ENCODE data around the gene CKM. TPM values are rescaled to one million over a fixed set of nuclear protein-coding genes. Genes with fewer than 3 reads are reported as not detected.
A peak's percentile ranks its signal among the peaks of the same experiment; 100 is the strongest.

CKM gene
- polyA plus RNA-seq, 2 of the 4 experiments (the other 2 are of a cell fraction), result not detected

- Histone ChIP-seq H3K4me1 (no peaks in the 10 kb centered on the region), H3K27ac (no peak overlapping the region), H3K4me3 (no peak overlapping the region), H3K9me3 (no peaks in the 10 kb centered on the region), H3K4me2 (no peak overlapping the region)
- no peak for FAIRE-seq
- no peak for DNase-seq (ENCODE audit: low read depth in 1 of 2, low spot score in 1 of 2)
- no peak for ATAC-seq
- WGBS (ENCODE audit: missing lambda C conversion rate), result 95% methylated on average over 9 of the region's 11 CpGs
- ChIA-PET POLR2A (no interaction called here), CTCF (interaction anchor here (2.0 kb wide), 1 partner anchor 16 kb away, joined by 7 read pairs; no protein-coding TSS in a partner anchor)
- TF ChIP-seq FOXS1 (CRISPR knock-in tag; IDR thresholded peaks at IDR 0.05) (no peak), FOSL2 (IDR thresholded peaks at IDR 0.05) (no peak), FOSL2 (CRISPR knock-in tag; IDR thresholded peaks at IDR 0.05) (no peak), PHF8 (IDR thresholded peaks at IDR 0.05; ENCODE audit: borderline replicate concordance, low read depth) (no peak), ZC3H11A (IDR thresholded peaks at IDR 0.05) (no peak), E2F6 (IDR thresholded peaks at IDR 0.05; ENCODE audit: borderline replicate concordance, low read depth) (no peak), BCL3 (IDR thresholded peaks at IDR 0.05) (no peak), FOSB (CRISPR knock-in tag; IDR thresholded peaks at IDR 0.05) (no peak), HOXB5 (CRISPR knock-in tag; IDR thresholded peaks at IDR 0.05) (no peak), NPAS2 (CRISPR knock-in tag; IDR thresholded peaks at IDR 0.05; ENCODE audit: borderline replicate concordance) (no peak), POLR2A (IDR thresholded peaks at IDR 0.05; ENCODE audit: low read length) (no peak), EHF (CRISPR knock-in tag; IDR thresholded peaks at IDR 0.05) (no peak), EP300 (IDR thresholded peaks at IDR 0.05) (no peak), MAZ (IDR thresholded peaks at IDR 0.05; ENCODE audit: borderline replicate concordance, low read depth, low read length) (no peak), NFE2L2 (conservative IDR thresholded peaks at IDR 0.05; ENCODE audit: low read length) (no peak), ESRRA (IDR thresholded peaks at IDR 0.05; ENCODE audit: borderline replicate concordance, low read length) (no peak)
Measured at GRCh38 chr19:45354241-45354842, 31.7 kb upstream of the CKM start.

GRCh38 chr19:45352914-45353796 is 30.5 kb upstream of the CKM start:
- ATAC-seq, result peak in 1 of 2 experiments; percentile 68; a peak in 3 of 6 replicates
- ChIA-PET CTCF (interaction anchor here (1.0 kb wide), 1 partner anchor 11 kb away, joined by 4 read pairs; no protein-coding TSS in a partner anchor), POLR2A (no interaction called here)
- WGBS (ENCODE audit: missing lambda C conversion rate), result 90% methylated on average over 8 of the region's 20 CpGs
- no peak overlapping the region for H3K4me3 ChIP-seq
- no peak overlapping the region for H3K4me2 ChIP-seq
- H3K27ac ChIP-seq, result no peak overlapping the region
- no peak for FAIRE-seq
- peak in 1 of 2 experiments; percentile 26 for DNase-seq (ENCODE audit: low read depth in 1 of 2, low spot score in 1 of 2)
- TF ChIP-seq POLR2A (IDR thresholded peaks at IDR 0.05; ENCODE audit: low read length), result no peak
- no peaks in the 10 kb centered on the region for H3K4me1 ChIP-seq
- no peaks in the 10 kb centered on the region for H3K9me3 ChIP-seq

GRCh38 chr19:45352471-45352870 is 29.8 kb upstream of the CKM start:
- Histone ChIP-seq H3K4me2 (no peak overlapping the region), H3K9me3 (no peaks in the 10 kb centered on the region), H3K4me1 (no peaks in the 10 kb centered on the region), H3K4me3 (no peak overlapping the region), H3K27ac (no peak overlapping the region)
- DNase-seq (ENCODE audit: low read depth in 1 of 2, low spot score in 1 of 2) (no peak), FAIRE-seq (no peak), ATAC-seq (no peak)
- 94% methylated on average over 13 of the region's 20 CpGs for WGBS (ENCODE audit: missing lambda C conversion rate)
- CTCF ChIA-PET, result interaction anchor here (1.0 to 3.5 kb wide), 2 partner anchors 14 to 126 kb away, joined by 3 to 25 read pairs; no protein-coding TSS in a partner anchor
- POLR2A ChIA-PET, result no interaction called here
- TF ChIP-seq MAX (IDR thresholded peaks at IDR 0.05), result no peak
- no peak for TF ChIP-seq KDM5A (IDR thresholded peaks at IDR 0.05)
- TF ChIP-seq GATA3 (IDR thresholded peaks at IDR 0.05; ENCODE audit: borderline replicate concordance), result no peak
- no peak for TF ChIP-seq PHF8 (IDR thresholded peaks at IDR 0.05; ENCODE audit: borderline replicate concordance, low read depth)
- TF ChIP-seq HOXB5 (CRISPR knock-in tag; IDR thresholded peaks at IDR 0.05), result no peak
- no peak for TF ChIP-seq ATOH8 (CRISPR knock-in tag; IDR thresholded peaks at IDR 0.05; ENCODE audit: low read depth)
- TF ChIP-seq KDM1A (IDR thresholded peaks at IDR 0.05; ENCODE audit: low read depth), result no peak
- TF ChIP-seq ZFP36 (IDR thresholded peaks at IDR 0.05; ENCODE audit: borderline replicate concordance, partially characterized antibody), result no peak
- no peak for TF ChIP-seq ZC3H11A (IDR thresholded peaks at IDR 0.05)
- no peak for TF ChIP-seq SMC3 (IDR thresholded peaks at IDR 0.05)
- no peak for TF ChIP-seq HES2 (IDR thresholded peaks at IDR 0.05)
- TF ChIP-seq FOSL2 (IDR thresholded peaks at IDR 0.05), result no peak
- no peak for TF ChIP-seq FOSL2 (CRISPR knock-in tag; IDR thresholded peaks at IDR 0.05)
- no peak for TF ChIP-seq JUN (IDR thresholded peaks at IDR 0.05)
- no peak for TF ChIP-seq HMGXB4 (CRISPR knock-in tag; IDR thresholded peaks at IDR 0.05; ENCODE audit: borderline replicate concordance)
- TF ChIP-seq E2F6 (IDR thresholded peaks at IDR 0.05; ENCODE audit: borderline replicate concordance, low read depth), result no peak
- no peak for TF ChIP-seq CHD4 (IDR thresholded peaks at IDR 0.05; ENCODE audit: borderline replicate concordance)
